CD4-positive, alpha-beta T cell treated with Interleukin-2 at 100 ng/mL for 4 hours (primary cell): ENCODE measurements around the gene PRTG.
"Not testable (repeated sequence)": the region's sequence is repeated elsewhere in the genome, so short reads cannot be mapped to it uniquely, and the experiment has no call there.

ENCODE experiments used
- DNase-seq: peaks from one replicate; pipeline ENCODE4 v3.0.0-alpha.2; 2020; ENCODE audit warnings: low spot score

Gene PRTG

GRCh38 chr15:55741833-55742497 is 987 bp downstream of the PRTG start:
- DNase-seq, result no peak

DNA sequence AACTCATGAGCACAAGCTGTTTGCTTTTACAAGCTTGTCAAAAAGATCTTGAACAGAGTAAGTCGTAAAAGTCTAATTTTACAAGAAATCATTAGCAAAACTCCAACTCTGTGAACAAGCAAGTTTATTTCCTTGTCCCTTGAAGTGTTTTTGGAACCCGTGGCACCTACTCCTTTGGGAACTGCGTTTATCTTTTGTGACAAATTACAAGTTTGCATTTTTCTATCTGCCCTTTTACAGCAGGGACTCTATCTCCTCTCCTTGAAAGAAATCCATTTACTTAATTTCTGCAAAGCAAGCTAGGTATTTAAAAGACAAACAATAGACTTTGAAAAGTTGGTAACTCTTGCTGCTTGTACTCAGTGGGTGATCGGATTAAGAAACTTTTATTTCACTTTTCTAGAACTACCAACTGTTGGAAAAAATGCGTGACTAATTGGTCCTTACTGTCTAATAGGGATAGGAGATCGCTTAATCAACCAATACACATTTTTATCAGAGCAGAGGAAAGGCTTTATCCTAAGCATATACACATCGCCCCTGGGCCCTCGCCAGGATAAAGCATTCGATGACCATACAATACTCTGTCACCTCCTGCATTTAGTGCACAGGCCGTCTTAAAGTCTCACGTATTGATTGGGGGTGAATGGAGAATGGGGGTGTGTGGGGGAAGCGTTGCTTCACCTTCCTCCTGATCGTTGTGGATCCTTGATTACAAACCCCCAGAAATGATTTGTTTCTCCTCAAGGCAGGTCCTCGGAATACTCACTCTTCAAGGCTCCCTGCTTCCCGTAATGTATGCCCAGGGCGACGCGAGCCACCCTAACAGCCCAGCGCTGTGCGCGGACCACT is 1.7 kb downstream of the PRTG start:
- DNase-seq, result no peak

- no peak for DNase-seq
Measured at GRCh38 chr15:55740359-55740878, 2.5 kb downstream of the PRTG start.

DNA sequence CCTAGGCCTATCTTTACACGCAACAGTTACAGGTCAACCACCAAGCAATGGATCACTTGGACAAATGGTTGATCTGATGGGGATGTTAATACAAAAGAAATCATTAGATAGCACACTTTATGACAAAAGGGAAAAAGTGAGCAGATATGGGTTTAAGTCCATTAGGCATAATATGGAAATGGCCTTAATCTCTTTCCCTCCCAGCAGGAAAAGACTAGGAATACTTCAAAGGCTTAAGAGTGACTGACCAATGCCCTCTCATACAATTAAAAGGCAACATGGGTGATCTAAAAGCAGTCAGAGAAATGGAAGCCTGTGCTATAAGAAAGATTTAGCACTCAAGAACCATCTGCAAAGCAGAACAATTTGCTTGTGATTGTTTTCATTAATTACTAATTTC is 3.3 kb downstream of the PRTG start:
- no peak for DNase-seq

- no peak for DNase-seq
Measured at GRCh38 chr15:55738715-55739114, 4.2 kb downstream of the PRTG start.

DNA sequence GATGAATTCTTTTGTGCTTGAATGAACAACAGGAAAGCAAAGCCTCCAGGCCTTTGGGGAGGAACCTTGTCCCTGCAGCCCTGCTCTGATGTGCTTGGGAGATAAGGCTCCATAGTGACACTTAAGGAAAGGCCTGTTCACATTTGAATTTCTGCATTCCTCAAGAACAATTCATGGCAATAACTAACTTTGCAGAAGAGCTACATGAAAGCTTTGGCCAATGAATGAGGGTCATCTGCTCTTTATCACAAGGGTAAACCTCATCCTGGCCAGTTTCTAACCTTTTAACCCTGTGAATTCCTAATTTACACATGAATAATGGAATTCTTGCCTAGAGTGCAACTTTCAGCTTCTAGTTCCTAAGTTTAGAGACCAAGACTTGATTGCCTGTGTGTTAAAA is 5.6 kb downstream of the PRTG start:
- no peak for DNase-seq

DNA sequence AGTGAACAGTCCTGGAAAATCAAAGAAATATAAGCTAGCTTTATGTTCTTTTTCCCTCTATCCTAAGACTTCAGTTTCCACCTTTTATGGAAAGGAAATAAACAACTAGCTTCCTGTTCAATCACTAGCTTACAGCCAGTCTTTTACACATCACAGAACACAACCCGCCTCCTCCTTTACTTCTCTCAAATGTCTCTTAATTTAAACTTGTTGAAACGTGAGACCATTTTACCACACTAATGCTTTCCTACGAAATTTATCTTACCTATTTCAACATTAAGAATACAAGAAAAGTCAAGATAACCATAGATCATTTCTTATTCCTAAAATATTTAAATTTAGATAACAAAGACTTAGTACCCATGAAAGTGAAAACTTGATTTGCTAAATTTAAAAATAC is 6.2 kb downstream of the PRTG start:
- DNase-seq, result no peak

GRCh38 chr15:55734641-55735040 is 8.3 kb downstream of the PRTG start:
- DNase-seq, result no peak

DNA sequence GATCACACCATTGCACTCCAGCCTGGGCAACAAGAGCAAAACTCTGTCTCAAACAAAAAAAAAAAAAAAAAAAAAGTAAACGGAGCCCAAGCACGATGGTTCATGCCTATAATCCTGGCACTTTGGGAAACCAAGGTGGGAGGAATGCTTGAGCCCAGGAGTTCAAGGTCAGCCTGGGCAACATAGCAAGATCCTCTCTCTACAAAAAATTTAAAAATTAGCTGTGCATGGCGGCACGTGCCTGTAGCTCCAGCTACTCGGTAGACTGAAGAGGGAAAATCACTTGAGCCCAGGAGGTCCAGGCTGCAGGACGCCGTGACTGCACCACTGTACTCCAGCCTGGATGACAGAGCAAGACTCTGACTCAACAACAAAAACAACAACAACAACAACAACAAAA is 9.5 kb downstream of the PRTG start:
- DNase-seq, result not testable (repeated sequence)

DNA sequence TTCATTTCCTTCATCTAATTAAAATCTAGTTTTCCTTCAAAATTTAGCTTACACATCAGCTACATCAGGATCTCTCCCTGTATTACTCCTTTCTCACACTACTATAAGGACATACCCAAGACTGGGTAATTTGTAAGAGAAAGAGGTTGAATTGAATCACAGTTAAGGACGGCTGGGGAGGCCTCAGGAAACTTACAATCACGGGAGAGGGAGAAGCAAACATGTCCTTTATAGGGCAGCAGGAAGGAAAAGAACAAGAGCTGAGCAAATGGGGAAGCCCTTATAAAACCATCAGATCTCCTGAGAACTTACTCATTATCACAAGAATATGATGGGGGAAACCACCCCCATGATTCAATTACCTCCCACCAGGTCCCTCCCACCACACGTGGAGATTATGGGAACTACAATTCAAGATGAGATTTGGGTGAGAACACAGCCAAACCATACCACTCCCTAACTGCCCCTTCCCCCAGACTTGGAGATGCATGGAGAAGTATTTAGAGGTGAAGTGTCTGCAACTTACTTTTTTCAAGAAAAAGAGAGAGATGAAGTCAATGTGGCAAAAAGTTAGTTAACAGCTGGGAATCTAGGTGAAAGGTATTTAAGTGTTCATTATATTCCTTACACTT is 21.3 kb downstream of the PRTG start:
- DNase-seq, result no peak

DNA sequence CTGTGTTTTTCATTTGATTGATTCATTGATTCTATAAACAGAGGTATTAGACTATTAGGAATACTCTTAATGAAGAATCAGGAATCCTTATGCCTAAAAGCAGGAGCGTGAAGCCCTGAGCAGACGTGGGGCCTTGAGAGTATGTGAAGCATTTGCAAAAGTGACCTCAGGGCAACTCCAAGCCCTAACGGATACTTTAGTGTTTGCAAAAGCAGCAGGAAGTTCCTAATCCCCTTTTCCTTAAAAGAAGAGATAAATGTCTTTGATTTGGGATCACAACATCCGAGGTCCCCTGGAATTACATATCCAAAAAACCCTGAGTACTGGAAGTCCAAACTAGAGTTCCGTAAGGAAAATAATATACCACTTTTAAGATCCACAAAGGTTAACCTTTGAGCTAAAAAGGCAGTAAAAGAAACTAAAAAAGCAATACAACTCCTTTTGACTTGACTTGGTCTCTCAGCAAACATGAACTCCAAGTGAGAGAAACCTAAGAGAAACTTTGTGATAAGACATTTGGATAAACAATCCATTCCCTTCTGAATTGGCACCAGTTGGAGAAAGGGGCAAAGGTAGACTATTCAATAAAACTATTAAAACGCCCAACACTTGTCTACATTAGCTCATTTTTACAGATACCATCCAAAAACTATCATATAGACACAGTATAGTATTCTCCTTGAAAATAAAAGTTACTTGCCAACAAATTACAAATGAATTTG is 27.4 kb downstream of the PRTG start:
- no peak for DNase-seq

DNA sequence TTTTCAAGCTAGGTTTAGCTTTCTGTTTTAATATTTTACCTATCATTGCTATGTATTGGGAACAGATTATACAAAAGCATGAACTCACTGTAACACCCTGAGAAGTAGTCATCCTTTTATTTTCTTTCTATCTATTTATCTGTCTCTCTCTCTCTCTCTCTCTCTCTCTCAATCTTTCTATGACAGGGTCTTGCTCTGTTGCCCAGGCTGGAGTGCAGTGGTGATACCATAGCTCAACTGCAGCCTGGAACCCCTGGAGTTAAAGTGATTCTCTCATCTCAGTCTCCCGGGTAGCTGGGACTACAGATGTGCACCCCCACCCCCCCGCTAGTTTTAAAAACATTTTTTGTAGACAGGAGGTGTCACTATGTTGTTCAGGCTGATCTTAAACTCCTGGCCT is 28.9 kb downstream of the PRTG start:
- no peak for DNase-seq

GRCh38 chr15:55712363-55712762 is 30.6 kb downstream of the PRTG start:
- DNase-seq, result no peak

DNA sequence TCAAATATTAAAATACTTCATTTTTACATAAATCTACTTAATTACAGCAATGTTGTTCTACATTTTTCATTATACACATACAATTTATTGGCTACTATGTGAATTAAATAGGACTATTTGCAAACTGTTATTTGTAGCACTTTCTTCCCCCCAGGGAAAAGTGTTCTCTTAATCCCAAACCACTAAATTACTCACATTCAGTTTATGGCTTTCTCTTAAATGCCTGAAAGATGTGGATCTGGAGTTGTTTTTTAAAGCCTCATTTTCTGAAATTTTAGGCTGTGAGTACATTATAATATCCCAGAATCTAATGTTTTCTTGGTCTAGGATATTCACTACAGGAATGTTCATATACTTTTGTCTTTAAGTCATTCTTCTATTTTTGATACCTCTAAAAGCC is 32.7 kb downstream of the PRTG start:
- DNase-seq, result no peak

DNA sequence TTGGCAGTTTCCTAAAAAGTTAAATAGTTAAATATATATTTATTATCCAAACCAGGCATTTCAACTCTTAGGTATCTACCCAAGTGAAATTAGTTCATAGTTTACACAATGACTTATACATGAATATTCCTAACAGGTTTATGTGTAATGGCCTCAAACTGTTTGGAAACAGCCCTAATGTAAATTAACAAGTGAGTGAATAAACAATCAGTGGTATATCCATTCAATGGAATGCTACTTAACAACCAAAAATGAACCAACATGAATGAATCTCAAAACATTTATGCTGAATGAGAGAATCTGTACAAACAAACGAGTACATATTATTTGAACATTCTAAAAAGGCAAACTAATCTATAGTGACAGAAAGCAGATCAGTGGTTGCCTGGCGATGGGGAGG is 33.5 kb downstream of the PRTG start:
- no peak for DNase-seq

GRCh38 chr15:55708720-55709119 is 34.2 kb downstream of the PRTG start:
- no peak for DNase-seq

GRCh38 chr15:55707951-55708350 is 35.0 kb downstream of the PRTG start:
- no peak for DNase-seq

- no peak for DNase-seq
Measured at GRCh38 chr15:55707518-55707917, 35.4 kb downstream of the PRTG start.

DNA sequence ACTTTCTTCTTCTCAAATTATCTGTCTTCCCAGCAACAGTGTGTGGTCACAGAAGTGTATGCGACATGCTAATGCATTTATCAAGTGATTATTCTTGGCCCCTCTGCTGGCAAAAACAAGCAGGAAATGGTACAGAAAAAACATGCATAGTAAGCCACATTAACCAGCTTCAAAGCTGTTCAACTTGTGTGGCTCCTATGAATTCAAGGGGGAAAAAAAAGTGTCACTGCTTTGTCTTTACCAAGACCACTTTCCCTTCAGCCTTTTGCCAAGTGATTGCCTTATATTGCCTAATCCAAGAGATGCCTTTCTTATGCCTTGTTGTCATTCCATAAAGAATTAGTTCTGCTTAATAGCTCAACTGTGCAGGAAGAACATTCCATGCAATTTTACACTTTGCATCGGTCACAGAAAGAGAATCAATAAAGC is 39.1 kb downstream of the PRTG start:
- DNase-seq, result no peak

DNA sequence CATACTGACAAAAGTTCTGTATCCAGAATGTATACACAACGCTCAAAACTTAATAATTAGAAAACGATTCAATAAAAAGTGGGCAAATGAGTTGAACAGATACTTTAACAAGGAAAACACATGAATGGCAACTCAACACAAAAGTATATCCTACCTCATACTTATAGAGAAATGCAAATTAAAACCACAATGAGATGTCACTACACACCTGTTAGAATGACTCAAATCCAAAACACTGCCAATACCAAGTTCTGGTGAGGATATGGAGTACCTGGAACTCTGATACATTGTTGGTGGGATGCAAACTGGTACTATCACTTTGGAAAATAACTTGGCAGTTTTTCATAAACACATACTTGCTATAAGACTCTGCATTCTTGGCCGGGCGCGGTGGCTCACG is 42.1 kb downstream of the PRTG start:
- DNase-seq, result no peak

GRCh38 chr15:55698653-55699052 is 44.3 kb downstream of the PRTG start:
- no peak for DNase-seq

GRCh38 chr15:55696221-55696620 is 46.7 kb downstream of the PRTG start:
- DNase-seq, result no peak
